GM12878 (cell line): ENCODE results near the gene RUNDC3A. TPM values are rescaled to one million over a fixed set of nuclear protein-coding genes. Genes with fewer than 3 reads are reported as not detected.

Experiments
- ASH2L ChIP-seq: fragments of 300-600, 200-600 bp; sonication (generic); IDR thresholded peaks from 2 replicates; pipeline ENCODE4 v1.6.1; 2017; ENCODE audit warnings: low read depth, mild to moderate bottlenecking, borderline replicate concordance
- CHD4 ChIP-seq: fragments of 200-600 bp; sonication (generic); IDR thresholded peaks from 2 replicates; pipeline ENCODE4 v1.6.1; 2016; ENCODE audit warnings: mild to moderate bottlenecking
- CREB1 ChIP-seq: IDR thresholded peaks from 2 replicates; pipeline ENCODE4 v1.6.1; 2012; ENCODE audit warnings: low read depth, mild to moderate bottlenecking, inconsistent platforms
- EGR1 ChIP-seq, 2 experiments: IDR thresholded peaks; 1 replicate in 1 of 2; 2 replicates in 1 of 2; pipeline ENCODE4 v1.6.1; 2011 to 2012; ENCODE audit warnings: low read depth in 2 of 2, low read length in 2 of 2, borderline replicate concordance in 1 of 2, mild to moderate bottlenecking in 1 of 2, moderate library complexity in 1 of 2
- HDAC6 ChIP-seq: fragments of 200-600 bp; sonication (generic); IDR thresholded peaks from one replicate; pipeline ENCODE4 v1.8.0; 2017; ENCODE audit warnings: antibody characterized with exemption; ENCODE audit not compliant: unreplicated experiment
- IKZF1 ChIP-seq: fragments of 450-650 bp; conservative IDR thresholded peaks from 2 replicates; pipeline ENCODE4 v1.6.1; 2017; ENCODE audit warnings: antibody characterized with exemption, mild to moderate bottlenecking
- JUNB ChIP-seq: IDR thresholded peaks from 2 replicates; pipeline ENCODE4 v1.6.1; 2016; ENCODE audit warnings: antibody characterized with exemption, mild to moderate bottlenecking
- NBN ChIP-seq: fragments of 450-650 bp; IDR thresholded peaks from 2 replicates; pipeline ENCODE4 v1.6.1; 2016
- NR2C1 ChIP-seq: fragments of 450-650 bp; IDR thresholded peaks from 2 replicates; pipeline ENCODE4 v1.6.1; 2017; ENCODE audit warnings: antibody characterized with exemption, mild to moderate bottlenecking, moderate library complexity
- NR2C2 ChIP-seq: IDR thresholded peaks from 2 replicates; pipeline ENCODE4 v1.6.1; 2011; ENCODE audit warnings: borderline replicate concordance, low read depth; ENCODE audit not compliant: control insufficient read depth, insufficient read length
- PML ChIP-seq: IDR thresholded peaks from 2 replicates; pipeline ENCODE4 v1.6.1; 2012; ENCODE audit warnings: low read length, inconsistent platforms
- POLR2AphosphoS5 ChIP-seq: IDR thresholded peaks from 2 replicates; pipeline ENCODE4 v1.6.1; 2011; ENCODE audit warnings: mild to moderate bottlenecking, low read length, inconsistent platforms
- SREBF2 ChIP-seq: IDR thresholded peaks from 2 replicates; pipeline ENCODE4 v1.6.1; 2012; ENCODE audit warnings: mild to moderate bottlenecking, low read length
- WRNIP1 ChIP-seq: IDR thresholded peaks from 2 replicates; pipeline ENCODE4 v1.6.1; 2011; ENCODE audit warnings: low read depth, low read length, improper control_type of control experiment, borderline replicate concordance
- ZNF207 ChIP-seq: fragments of 450-650 bp; IDR thresholded peaks from 2 replicates; pipeline ENCODE4 v1.6.1; 2014; ENCODE audit warnings: antibody characterized with exemption, mild to moderate bottlenecking, borderline replicate concordance
- ZNF217 ChIP-seq: fragments of 450-650 bp; IDR thresholded peaks from 2 replicates; pipeline ENCODE4 v1.6.1; 2017; ENCODE audit warnings: antibody characterized with exemption, mild to moderate bottlenecking
- ZNF622 ChIP-seq: fragments of 450-650 bp; IDR thresholded peaks from 2 replicates; pipeline ENCODE4 v1.6.1; 2017; ENCODE audit warnings: mild to moderate bottlenecking, inconsistent platforms
- ZSCAN29 ChIP-seq: fragments of 450-650 bp; IDR thresholded peaks from 2 replicates; pipeline ENCODE4 v1.6.1; 2017; ENCODE audit warnings: mild to moderate bottlenecking, moderate library complexity
- polyA plus RNA-seq, 11 experiments: library from polyadenylated mRNA; depleted of rRNA in 4 of 11; unstranded in 6 of 11; stranded (reverse) in 5 of 11; fragments of >200 nt; fragmentation: Nextera tagmentation in 4 of 11; fragmentation: Illumina TruSeq in 1 of 11; extraction: Ambion mirVana in 4 of 11; extraction: Trizol in 1 of 11; gene quantifications; 1 replicate in 1 of 11; 2 replicates in 10 of 11; pipeline versions ENCODE4 v1.2.1 to v1.2.3, GENCODE V29; 2011 to 2016; ENCODE audit warnings: inconsistent platforms in 2 of 11, missing spikeins in 2 of 11, low read depth in 1 of 11
- total RNA-seq, 4 experiments: library from RNA; depleted of rRNA in 3 of 4; stranded (reverse); fragments of >200 nt in 3 of 4; fragmentation: Illumina TruSeq in 1 of 4; extraction: Trizol in 1 of 4; gene quantifications; 2 replicates each; pipeline versions ENCODE4 v1.2.1 to v1.2.3, GENCODE V29; 2013 to 2021
- TF ChIP-seq, protein P1 (sequence below): fragments of 450-650 bp; IDR thresholded peaks from 2 replicates; pipeline ENCODE4 v1.6.1; 2017; ENCODE audit warnings: borderline replicate concordance
- TF ChIP-seq, protein P2 (sequence below): IDR thresholded peaks from 2 replicates; pipeline ENCODE4 v1.6.1; 2012; ENCODE audit warnings: low read depth, low read length, improper control_type of control experiment
- TF ChIP-seq, protein P3 (sequence below): fragments of 150-350 bp; IDR thresholded peaks from 2 replicates; pipeline ENCODE4 v1.6.1; 2016; ENCODE audit warnings: low read depth, low read length
- TF ChIP-seq, protein P4 (sequence below): fragments of 450-650 bp; IDR thresholded peaks from 2 replicates; pipeline ENCODE4 v1.6.1; 2017; ENCODE audit warnings: mild to moderate bottlenecking, moderate library complexity

The RUNDC3A gene
- total and polyA plus RNA-seq, 10 of the 15 experiments (the other 5 are each of a cell fraction or from before 2014, with no cell fraction given): 0.07 to 0.17 TPM; not detected in 8

DNA sequence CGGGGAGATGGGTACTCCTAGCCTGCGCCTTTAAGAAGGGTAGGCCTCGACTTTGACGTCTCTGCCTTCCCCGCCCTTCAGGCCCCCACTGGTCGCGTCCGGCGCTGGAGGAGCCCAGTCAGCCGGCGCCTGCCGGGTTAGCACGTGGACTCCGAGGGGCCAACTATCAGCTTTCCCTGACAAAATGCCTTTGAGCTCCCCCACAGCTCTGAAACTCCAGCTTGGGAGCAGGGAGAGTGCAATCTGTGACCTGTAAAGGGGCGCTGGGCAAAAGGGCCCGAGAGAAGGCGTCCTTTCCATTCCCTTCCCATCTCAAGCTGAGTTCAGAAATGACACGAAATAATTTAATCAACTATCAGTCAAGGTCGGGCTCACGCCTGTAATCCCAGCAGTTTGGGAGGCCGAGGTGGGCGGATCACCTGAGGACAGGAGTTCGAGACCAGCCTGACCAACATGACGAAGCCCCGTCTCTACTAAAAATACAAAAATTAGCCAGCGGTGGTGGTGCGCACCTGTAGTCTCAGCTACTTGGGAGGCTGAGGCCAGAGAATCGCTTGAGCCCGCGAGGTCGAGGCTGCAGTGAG, 18.6 kb downstream of the RUNDC3A start (continued):
- TF ChIP-seq, protein P1, sequence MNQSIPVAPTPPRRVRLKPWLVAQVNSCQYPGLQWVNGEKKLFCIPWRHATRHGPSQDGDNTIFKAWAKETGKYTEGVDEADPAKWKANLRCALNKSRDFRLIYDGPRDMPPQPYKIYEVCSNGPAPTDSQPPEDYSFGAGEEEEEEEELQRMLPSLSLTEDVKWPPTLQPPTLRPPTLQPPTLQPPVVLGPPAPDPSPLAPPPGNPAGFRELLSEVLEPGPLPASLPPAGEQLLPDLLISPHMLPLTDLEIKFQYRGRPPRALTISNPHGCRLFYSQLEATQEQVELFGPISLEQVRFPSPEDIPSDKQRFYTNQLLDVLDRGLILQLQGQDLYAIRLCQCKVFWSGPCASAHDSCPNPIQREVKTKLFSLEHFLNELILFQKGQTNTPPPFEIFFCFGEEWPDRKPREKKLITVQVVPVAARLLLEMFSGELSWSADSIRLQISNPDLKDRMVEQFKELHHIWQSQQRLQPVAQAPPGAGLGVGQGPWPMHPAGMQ: no peak
- TF ChIP-seq ZSCAN29 (no peak), SREBF2 (no peak), NR2C2 (no peak), ZNF622 (no peak), NR2C1 (no peak), ZNF217 (no peak), JUNB (no peak), CREB1 (peak; percentile 77), NBN (peak; percentile 29; the same call in 1 of the 2 replicates), IKZF1 (peak; percentile 74), WRNIP1 (no peak), PML (no peak), ZNF207 (0 out of 2 replicates have a peak, but pooled peaks have one; percentile 44), ASH2L (no peak), POLR2AphosphoS5 (0 out of 2 replicates have a peak, but pooled peaks have one; percentile 32), CHD4 (no peak), HDAC6 (no peak), EGR1 (IDR thresholded peaks at IDR 0.05; ENCODE audit: borderline replicate concordance in 1 of 2, low read depth in 2 of 2, low read length in 2 of 2) (peak in 1 of 2 experiments; percentile 27; a peak in 1 of 3 replicates)
- TF ChIP-seq, protein P2, sequence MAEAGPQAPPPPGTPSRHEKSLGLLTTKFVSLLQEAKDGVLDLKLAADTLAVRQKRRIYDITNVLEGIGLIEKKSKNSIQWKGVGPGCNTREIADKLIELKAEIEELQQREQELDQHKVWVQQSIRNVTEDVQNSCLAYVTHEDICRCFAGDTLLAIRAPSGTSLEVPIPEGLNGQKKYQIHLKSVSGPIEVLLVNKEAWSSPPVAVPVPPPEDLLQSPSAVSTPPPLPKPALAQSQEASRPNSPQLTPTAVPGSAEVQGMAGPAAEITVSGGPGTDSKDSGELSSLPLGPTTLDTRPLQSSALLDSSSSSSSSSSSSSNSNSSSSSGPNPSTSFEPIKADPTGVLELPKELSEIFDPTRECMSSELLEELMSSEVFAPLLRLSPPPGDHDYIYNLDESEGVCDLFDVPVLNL: no peak
- TF ChIP-seq, protein P3, sequence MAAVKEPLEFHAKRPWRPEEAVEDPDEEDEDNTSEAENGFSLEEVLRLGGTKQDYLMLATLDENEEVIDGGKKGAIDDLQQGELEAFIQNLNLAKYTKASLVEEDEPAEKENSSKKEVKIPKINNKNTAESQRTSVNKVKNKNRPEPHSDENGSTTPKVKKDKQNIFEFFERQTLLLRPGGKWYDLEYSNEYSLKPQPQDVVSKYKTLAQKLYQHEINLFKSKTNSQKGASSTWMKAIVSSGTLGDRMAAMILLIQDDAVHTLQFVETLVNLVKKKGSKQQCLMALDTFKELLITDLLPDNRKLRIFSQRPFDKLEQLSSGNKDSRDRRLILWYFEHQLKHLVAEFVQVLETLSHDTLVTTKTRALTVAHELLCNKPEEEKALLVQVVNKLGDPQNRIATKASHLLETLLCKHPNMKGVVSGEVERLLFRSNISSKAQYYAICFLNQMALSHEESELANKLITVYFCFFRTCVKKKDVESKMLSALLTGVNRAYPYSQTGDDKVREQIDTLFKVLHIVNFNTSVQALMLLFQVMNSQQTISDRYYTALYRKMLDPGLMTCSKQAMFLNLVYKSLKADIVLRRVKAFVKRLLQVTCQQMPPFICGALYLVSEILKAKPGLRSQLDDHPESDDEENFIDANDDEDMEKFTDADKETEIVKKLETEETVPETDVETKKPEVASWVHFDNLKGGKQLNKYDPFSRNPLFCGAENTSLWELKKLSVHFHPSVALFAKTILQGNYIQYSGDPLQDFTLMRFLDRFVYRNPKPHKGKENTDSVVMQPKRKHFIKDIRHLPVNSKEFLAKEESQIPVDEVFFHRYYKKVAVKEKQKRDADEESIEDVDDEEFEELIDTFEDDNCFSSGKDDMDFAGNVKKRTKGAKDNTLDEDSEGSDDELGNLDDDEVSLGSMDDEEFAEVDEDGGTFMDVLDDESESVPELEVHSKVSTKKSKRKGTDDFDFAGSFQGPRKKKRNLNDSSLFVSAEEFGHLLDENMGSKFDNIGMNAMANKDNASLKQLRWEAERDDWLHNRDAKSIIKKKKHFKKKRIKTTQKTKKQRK: no peak
- TF ChIP-seq, protein P4, sequence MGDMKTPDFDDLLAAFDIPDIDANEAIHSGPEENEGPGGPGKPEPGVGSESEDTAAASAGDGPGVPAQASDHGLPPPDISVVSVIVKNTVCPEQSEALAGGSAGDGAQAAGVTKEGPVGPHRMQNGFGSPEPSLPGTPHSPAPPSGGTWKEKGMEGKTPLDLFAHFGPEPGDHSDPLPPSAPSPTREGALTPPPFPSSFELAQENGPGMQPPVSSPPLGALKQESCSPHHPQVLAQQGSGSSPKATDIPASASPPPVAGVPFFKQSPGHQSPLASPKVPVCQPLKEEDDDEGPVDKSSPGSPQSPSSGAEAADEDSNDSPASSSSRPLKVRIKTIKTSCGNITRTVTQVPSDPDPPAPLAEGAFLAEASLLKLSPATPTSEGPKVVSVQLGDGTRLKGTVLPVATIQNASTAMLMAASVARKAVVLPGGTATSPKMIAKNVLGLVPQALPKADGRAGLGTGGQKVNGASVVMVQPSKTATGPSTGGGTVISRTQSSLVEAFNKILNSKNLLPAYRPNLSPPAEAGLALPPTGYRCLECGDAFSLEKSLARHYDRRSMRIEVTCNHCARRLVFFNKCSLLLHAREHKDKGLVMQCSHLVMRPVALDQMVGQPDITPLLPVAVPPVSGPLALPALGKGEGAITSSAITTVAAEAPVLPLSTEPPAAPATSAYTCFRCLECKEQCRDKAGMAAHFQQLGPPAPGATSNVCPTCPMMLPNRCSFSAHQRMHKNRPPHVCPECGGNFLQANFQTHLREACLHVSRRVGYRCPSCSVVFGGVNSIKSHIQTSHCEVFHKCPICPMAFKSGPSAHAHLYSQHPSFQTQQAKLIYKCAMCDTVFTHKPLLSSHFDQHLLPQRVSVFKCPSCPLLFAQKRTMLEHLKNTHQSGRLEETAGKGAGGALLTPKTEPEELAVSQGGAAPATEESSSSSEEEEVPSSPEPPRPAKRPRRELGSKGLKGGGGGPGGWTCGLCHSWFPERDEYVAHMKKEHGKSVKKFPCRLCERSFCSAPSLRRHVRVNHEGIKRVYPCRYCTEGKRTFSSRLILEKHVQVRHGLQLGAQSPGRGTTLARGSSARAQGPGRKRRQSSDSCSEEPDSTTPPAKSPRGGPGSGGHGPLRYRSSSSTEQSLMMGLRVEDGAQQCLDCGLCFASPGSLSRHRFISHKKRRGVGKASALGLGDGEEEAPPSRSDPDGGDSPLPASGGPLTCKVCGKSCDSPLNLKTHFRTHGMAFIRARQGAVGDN: no peak
